Measurements from ENCODE around the gene C11orf98.

Gene C11orf98

GRCh38 chr11:62666259-62666926, 1.4 kb upstream of the C11orf98 start:
- Histone ChIP-seq H3K79me2 (ENCODE audit: insufficient read depth, low read length) (peaks cover 71% of the 10 kb centered on the region), H3K36me3 (ENCODE audit: insufficient read depth, low read length) (peaks cover 5% of the 10 kb centered on the region; the same call in 1 of the 2 replicates), H2AFZ (ENCODE audit: low read length) (no peak overlapping the region), H3K4me2 (ENCODE audit: low read depth, low read length, poor library complexity, severe bottlenecking) (peak overlapping the region; percentile 79), H3K4me3 (ENCODE audit: low read length, poor library complexity, severe bottlenecking) (peak overlapping the region; percentile 98), H4K20me1 (ENCODE audit: insufficient read depth, low read length, poor library complexity, severe bottlenecking) (peaks cover 20% of the 10 kb centered on the region), H3K4me1 (ENCODE audit: insufficient read depth, low read length, poor library complexity, severe bottlenecking) (peaks cover 43% of the 10 kb centered on the region), H3F3A (ENCODE audit: low read depth) (peaks cover 8% of the 10 kb centered on the region; the same call in 1 of the 2 replicates), H3K9me3 (ENCODE audit: insufficient read depth, low read depth, low read length) (no peaks in the 10 kb centered on the region), H3K9ac (ENCODE audit: low read depth, low read length, poor library complexity, severe bottlenecking) (peak overlapping the region; percentile 89), H3K9me2 (replicated peaks; ENCODE audit: low read depth, low read length) (no peaks in the 10 kb centered on the region), H3K27me3 (ENCODE audit: insufficient read depth, low read length, poor library complexity, severe bottlenecking) (no peaks in the 10 kb centered on the region)
- TF ChIP-seq CTCF (conservative IDR thresholded peaks at IDR 0.05; ENCODE audit: low read length) (no peak), EZH2phosphoT487 (IDR thresholded peaks at IDR 0.05; ENCODE audit: borderline replicate concordance) (no peak)

GRCh38 chr11:62665599-62666258, 719 bp upstream of the C11orf98 start:
- Histone ChIP-seq H3K9me2 (replicated peaks; ENCODE audit: low read depth, low read length) (no peaks in the 10 kb centered on the region), H3K27me3 (ENCODE audit: insufficient read depth, low read length, poor library complexity, severe bottlenecking) (no peaks in the 10 kb centered on the region), H3K9me3 (ENCODE audit: insufficient read depth, low read depth, low read length) (no peaks in the 10 kb centered on the region), H3K79me2 (ENCODE audit: insufficient read depth, low read length) (peaks cover 64% of the 10 kb centered on the region), H3K36me3 (ENCODE audit: insufficient read depth, low read length) (peaks cover 5% of the 10 kb centered on the region; the same call in 1 of the 2 replicates), H3K4me2 (ENCODE audit: low read depth, low read length, poor library complexity, severe bottlenecking) (peak overlapping the region; percentile 79), H2AFZ (ENCODE audit: low read length) (no peak overlapping the region), H3K4me1 (ENCODE audit: insufficient read depth, low read length, poor library complexity, severe bottlenecking) (peaks cover 38% of the 10 kb centered on the region), H4K20me1 (ENCODE audit: insufficient read depth, low read length, poor library complexity, severe bottlenecking) (peaks cover 20% of the 10 kb centered on the region), H3F3A (ENCODE audit: low read depth) (peaks cover 9% of the 10 kb centered on the region; the same call in 1 of the 2 replicates), H3K4me3 (ENCODE audit: low read length, poor library complexity, severe bottlenecking) (peak overlapping the region; percentile 98), H3K9ac (ENCODE audit: low read depth, low read length, poor library complexity, severe bottlenecking) (peak overlapping the region; percentile 89)
- TF ChIP-seq EZH2phosphoT487 (IDR thresholded peaks at IDR 0.05; ENCODE audit: borderline replicate concordance) (no peak), CTCF (conservative IDR thresholded peaks at IDR 0.05; ENCODE audit: low read length) (no peak)

GRCh38 chr11:62664405-62665074, 470 bp downstream of the C11orf98 start:
- H3F3A ChIP-seq (ENCODE audit: low read depth): 0 out of 2 replicates have a peak, but pooled peaks cover 9% of the 10 kb centered on the region
- peaks cover 28% of the 10 kb centered on the region for H3K4me1 ChIP-seq (ENCODE audit: insufficient read depth, low read length, poor library complexity, severe bottlenecking)
- H3K4me3 ChIP-seq (ENCODE audit: low read length, poor library complexity, severe bottlenecking): peak overlapping the region; percentile 98
- no peak for TF ChIP-seq CTCF (conservative IDR thresholded peaks at IDR 0.05; ENCODE audit: low read length)
- H3K9me3 ChIP-seq (ENCODE audit: insufficient read depth, low read depth, low read length): no peaks in the 10 kb centered on the region
- H4K20me1 ChIP-seq (ENCODE audit: insufficient read depth, low read length, poor library complexity, severe bottlenecking): peaks cover 20% of the 10 kb centered on the region
- peak overlapping the region; percentile 95 for H2AFZ ChIP-seq (ENCODE audit: low read length)
- H3K27me3 ChIP-seq (ENCODE audit: insufficient read depth, low read length, poor library complexity, severe bottlenecking): no peaks in the 10 kb centered on the region
- H3K9me2 ChIP-seq (replicated peaks; ENCODE audit: low read depth, low read length): no peaks in the 10 kb centered on the region
- H3K79me2 ChIP-seq (ENCODE audit: insufficient read depth, low read length): peaks cover 52% of the 10 kb centered on the region
- peak overlapping the region; percentile 79 for H3K4me2 ChIP-seq (ENCODE audit: low read depth, low read length, poor library complexity, severe bottlenecking)
- peaks cover 5% of the 10 kb centered on the region; the same call in 1 of the 2 replicates for H3K36me3 ChIP-seq (ENCODE audit: insufficient read depth, low read length)
- peak overlapping the region; percentile 89 for H3K9ac ChIP-seq (ENCODE audit: low read depth, low read length, poor library complexity, severe bottlenecking)

Data from Loucy (cell line).